ENCODE data around the gene UST. TPM values are rescaled to one million over a fixed set of nuclear protein-coding genes. Genes with fewer than 3 reads are reported as not detected.

The UST gene
- total RNA-seq, 4 donors from 2014 or later, result 2.9 to 12.0 (median 5.7) TPM

GRCh38 chr6:149125309-149125708 lies 378.5 kb downstream of the UST start:
- intact Hi-C loops (cut with DNase I), result no loop called here
- DNase-seq, result no peak
- H3K27me3 ChIP-seq, result no peaks in the 10 kb centered on the region
- H3K4me1 ChIP-seq, result peaks cover 0 to 12% (median 0%) of the 10 kb centered on the region in 3 donors
- no peaks in the 10 kb centered on the region for H3K9me3 ChIP-seq
- H3K4me3 ChIP-seq, result no peak overlapping the region
- WGBS, 2 donors, result 89 to 95% methylated on average over 1 of the region's 1 CpG
- no peak overlapping the region for H3K27ac ChIP-seq
- H3K36me3 ChIP-seq, result no peaks in the 10 kb centered on the region
- TF ChIP-seq CTCF (IDR thresholded peaks at IDR 0.05), result no peak
- no peak for TF ChIP-seq POLR2A (IDR thresholded peaks at IDR 0.05)

All from esophagus squamous epithelium (tissue), 5 donors.